H9 (cell line): ENCODE results near the gene FAM110A. TPM values are rescaled to one million over a fixed set of nuclear protein-coding genes. Genes with fewer than 3 reads are reported as not detected.

Experiments
- DNase-seq: peaks from one replicate; pipeline ENCODE4 v3.0.0-alpha.2; 2017
- H2AFZ ChIP-seq: one replicate; pipeline ENCODE4 v1.6.1; 2013; ENCODE audit warnings: mild to moderate bottlenecking, low read length, control low read depth, moderate library complexity
- H2AK5ac ChIP-seq: 2 replicates; pipeline ENCODE4 v1.6.1; 2013; ENCODE audit warnings: low read length, control low read depth, mixed read lengths; ENCODE audit not compliant: insufficient read length
- H2BK120ac ChIP-seq: one replicate; pipeline ENCODE4 v1.6.1; 2013; ENCODE audit warnings: low read depth, mild to moderate bottlenecking, low read length, control low read depth, inconsistent platforms; ENCODE audit not compliant: poor library complexity, severe bottlenecking
- H2BK12ac ChIP-seq: 2 replicates; pipeline ENCODE4 v1.6.1; 2013; ENCODE audit warnings: low read length, control low read depth, mixed read lengths, low read depth; ENCODE audit not compliant: insufficient read length
- H2BK15ac ChIP-seq: 2 replicates; pipeline ENCODE4 v1.6.1; 2013; ENCODE audit warnings: low read depth, low read length, control low read depth
- H2BK20ac ChIP-seq: one replicate; pipeline ENCODE4 v1.6.1; 2013; ENCODE audit warnings: low read depth, mild to moderate bottlenecking, low read length, control low read depth, inconsistent platforms; ENCODE audit not compliant: poor library complexity, severe bottlenecking
- H2BK5ac ChIP-seq: 2 replicates; pipeline ENCODE4 v1.6.1; 2013; ENCODE audit warnings: low read length, control low read depth, mixed read lengths; ENCODE audit not compliant: insufficient read length
- H3K14ac ChIP-seq: 2 replicates; pipeline ENCODE4 v1.6.1; 2013; ENCODE audit warnings: low read length, control low read depth; ENCODE audit not compliant: insufficient read depth
- H3K18ac ChIP-seq: 2 replicates; pipeline ENCODE4 v1.6.1; 2013; ENCODE audit warnings: low read depth, mild to moderate bottlenecking, mixed read lengths, low read length, control low read depth; ENCODE audit not compliant: insufficient read length
- H3K23ac ChIP-seq: 2 replicates; pipeline ENCODE4 v1.6.1; 2013; ENCODE audit warnings: low read length, control low read depth, mixed read lengths, low read depth; ENCODE audit not compliant: insufficient read length
- H3K23me2 ChIP-seq: 2 replicates; pipeline ENCODE4 v1.6.1; 2013; ENCODE audit warnings: low read depth, mild to moderate bottlenecking, mixed read lengths, low read length, control low read depth; ENCODE audit not compliant: insufficient read length, poor library complexity, severe bottlenecking
- H3K27ac ChIP-seq: 2 replicates; pipeline ENCODE4 v1.5.1; 2013; ENCODE audit warnings: low read length, control low read depth, mixed read lengths, low read depth; ENCODE audit not compliant: insufficient read length
- H3K27me3 ChIP-seq: 2 replicates; pipeline ENCODE4 v1.6.1; 2013; ENCODE audit warnings: low read length, control low read depth, inconsistent platforms; ENCODE audit not compliant: insufficient read depth
- H3K4ac ChIP-seq: 2 replicates; pipeline ENCODE4 v1.6.1; 2013; ENCODE audit warnings: low read depth, mild to moderate bottlenecking, control low read depth, inconsistent platforms, low read length, moderate library complexity
- H3K4me1 ChIP-seq: 2 replicates; pipeline ENCODE4 v1.6.1; 2013; ENCODE audit warnings: low read length, control low read depth, inconsistent platforms; ENCODE audit not compliant: insufficient read depth
- H3K4me2 ChIP-seq: 2 replicates; pipeline ENCODE4 v1.6.1; 2013; ENCODE audit warnings: low read length, control low read depth, mixed read lengths; ENCODE audit not compliant: insufficient read length, insufficient read depth
- H3K56ac ChIP-seq: 2 replicates; pipeline ENCODE4 v1.6.1; 2013; ENCODE audit warnings: low read depth, mild to moderate bottlenecking, mixed read lengths, low read length, control low read depth; ENCODE audit not compliant: insufficient read length
- H3K79me1 ChIP-seq: 2 replicates; pipeline ENCODE4 v1.6.1; 2013; ENCODE audit warnings: low read depth, mild to moderate bottlenecking, moderate library complexity, low read length, control low read depth, inconsistent platforms; ENCODE audit not compliant: insufficient read depth, poor library complexity, severe bottlenecking
- H3K79me2 ChIP-seq: 2 replicates; pipeline ENCODE4 v1.6.1; 2013; ENCODE audit warnings: low read length, control low read depth, inconsistent platforms; ENCODE audit not compliant: insufficient read depth
- H3K9ac ChIP-seq: 2 replicates; pipeline ENCODE4 v1.6.1; 2013; ENCODE audit warnings: low read length, control low read depth, mixed read lengths; ENCODE audit not compliant: insufficient read length; ENCODE audit errors: extremely low read depth
- H3K9me3 ChIP-seq: one replicate; pipeline ENCODE4 v1.6.1; 2013; ENCODE audit warnings: low read depth, low read length, inconsistent platforms; ENCODE audit not compliant: control insufficient read depth
- H3T11ph ChIP-seq: one replicate; pipeline ENCODE4 v1.6.1; 2013; ENCODE audit warnings: mild to moderate bottlenecking, low read length, control low read depth, inconsistent platforms
- H4K20me1 ChIP-seq: one replicate; pipeline ENCODE4 v1.6.1; 2013; ENCODE audit not compliant: control insufficient read depth, insufficient read length, insufficient read depth
- H4K5ac ChIP-seq: 2 replicates; pipeline ENCODE4 v1.6.1; 2013; ENCODE audit warnings: low read depth, mild to moderate bottlenecking, mixed read lengths, low read length, control low read depth; ENCODE audit not compliant: insufficient read length
- H4K8ac ChIP-seq: replicated peaks from 2 replicates; pipeline ENCODE4 v1.6.1; 2013; ENCODE audit warnings: low read length, control low read depth, mixed read lengths, low read depth; ENCODE audit not compliant: insufficient read length
- H4K91ac ChIP-seq: 2 replicates; pipeline ENCODE4 v1.6.1; 2013; ENCODE audit warnings: low read depth, mild to moderate bottlenecking, moderate library complexity, mixed read lengths, low read length, control low read depth; ENCODE audit not compliant: insufficient read length
- H3K27ac Mint-ChIP-seq, 3 experiments: 2 replicates in 2 of 3; 3 replicates in 1 of 3; pipeline ENCODE4 v1.8.0; 2020 to 2021; ENCODE audit warnings: mixed read lengths in 3 of 3, mild to moderate bottlenecking in 1 of 3, moderate library complexity in 1 of 3
- H3K27me3 Mint-ChIP-seq: 2 replicates; pipeline ENCODE4 v1.8.0; 2021; ENCODE audit warnings: low read depth, mild to moderate bottlenecking, moderate library complexity, mixed read lengths
- H3K36me3 Mint-ChIP-seq, 3 experiments: 2 replicates in 2 of 3; 3 replicates in 1 of 3; pipeline ENCODE4 v1.8.0; 2020 to 2021; ENCODE audit warnings: low read depth in 3 of 3, mixed read lengths in 3 of 3; ENCODE audit not compliant: insufficient read depth in 1 of 3
- H3K4me1 Mint-ChIP-seq, 2 experiments: 2 replicates each; pipeline ENCODE4 v1.8.0; 2020; ENCODE audit warnings: mixed read lengths in 2 of 2
- H3K4me3 Mint-ChIP-seq, 2 experiments: 2 replicates in 1 of 2; 3 replicates in 1 of 2; pipeline ENCODE4 v1.8.0; 2020 to 2021; ENCODE audit warnings: mild to moderate bottlenecking in 2 of 2, mixed read lengths in 2 of 2, moderate library complexity in 1 of 2
- H3K9me3 Mint-ChIP-seq, 2 experiments: 2 replicates in 1 of 2; 3 replicates in 1 of 2; pipeline ENCODE4 v1.8.0; 2020; ENCODE audit warnings: mild to moderate bottlenecking in 2 of 2, mixed read lengths in 2 of 2, moderate library complexity in 1 of 2
- WGBS: extraction: QIAGEN DNeasy Blood & Tissue Kit; methylation state at CpG from one replicate; pipeline ENCODE4 v1.1.7; 2013; ENCODE audit warnings: missing lambda C conversion rate, low lambda C conversion rate, mixed read lengths; ENCODE audit not compliant: insufficient read length; ENCODE audit errors: extremely low coverage; 5-methylcytosine and 5-hydroxymethylcytosine counted together
- total RNA-seq: library from RNA; stranded (reverse); gene quantifications from 2 replicates; pipeline ENCODE4 v1.2.1, GENCODE V29; 2021
- TF ChIP-seq, protein P1 (sequence below): fragments of 200-600 bp; sonication (generic); conservative IDR thresholded peaks from 3 replicates; pipeline ENCODE4 v1.8.0; 2021; ENCODE audit warnings: antibody characterized with exemption, mild to moderate bottlenecking

FAM110A gene
- total RNA-seq, 1 experiment from 2014 or later, result 10.3 TPM

DNA sequence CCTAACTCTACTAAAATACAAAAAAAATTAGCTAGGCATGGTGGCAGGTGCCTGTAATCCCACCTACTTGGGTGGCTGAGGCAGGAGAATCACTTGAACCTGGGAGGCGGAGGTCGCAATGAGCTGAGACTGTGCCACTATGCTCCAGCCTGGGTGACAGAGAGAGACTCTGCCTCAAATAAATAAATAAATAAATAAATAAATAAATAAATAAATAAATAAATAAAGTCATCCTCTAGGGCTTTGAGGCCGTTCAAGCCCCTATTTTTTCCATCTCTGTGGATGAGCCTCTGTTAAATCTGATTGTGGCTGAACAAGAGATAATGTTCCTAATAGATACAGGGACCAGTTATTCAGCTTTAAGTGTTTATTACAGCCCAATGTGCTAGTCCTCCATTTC, 31.8 kb upstream of the FAM110A start:
- no peak overlapping the region for H3K23ac ChIP-seq
- H2BK20ac ChIP-seq, result no peak overlapping the region
- no peak overlapping the region for H3K4me2 ChIP-seq
- DNase-seq, result no peak
- no peaks in the 10 kb centered on the region for H3K23me2 ChIP-seq
- H3K4ac ChIP-seq, result no peak overlapping the region
- no peak overlapping the region for H2AK5ac ChIP-seq
- peaks cover 3% of the 10 kb centered on the region; the same call in 1 of the 2 replicates for H3K4me1 ChIP-seq
- H3K9me3 Mint-ChIP-seq, result peaks cover 34 to 49% of the 10 kb centered on the region in 2 experiments
- no peaks in the 10 kb centered on the region for H3K79me1 ChIP-seq
- H3K36me3 Mint-ChIP-seq, result peaks cover 19 to 52% (median 31%) of the 10 kb centered on the region in 3 experiments
- H3K27ac Mint-ChIP-seq, result no peak overlapping the region
- H3K9me3 ChIP-seq, result no peaks in the 10 kb centered on the region
- no peak overlapping the region for H3K4me3 Mint-ChIP-seq
- no peaks in the 10 kb centered on the region for H4K20me1 ChIP-seq
- no peak overlapping the region for H4K8ac ChIP-seq
- H3K27me3 Mint-ChIP-seq, result peaks cover 7% of the 10 kb centered on the region
- WGBS, result no CpG with 5 or more reads among the region's 3 CpGs
- H3K9ac ChIP-seq, result no peak overlapping the region
- no peak overlapping the region for H2BK15ac ChIP-seq
- no peak overlapping the region for H3K27ac ChIP-seq
- H4K91ac ChIP-seq, result no peak overlapping the region
- H4K5ac ChIP-seq, result no peak overlapping the region
- H2AFZ ChIP-seq, result no peak overlapping the region
- H3K27me3 ChIP-seq, result no peaks in the 10 kb centered on the region
- H3K14ac ChIP-seq, result no peak overlapping the region
- no peak overlapping the region for H3K18ac ChIP-seq
- TF ChIP-seq, protein P1, sequence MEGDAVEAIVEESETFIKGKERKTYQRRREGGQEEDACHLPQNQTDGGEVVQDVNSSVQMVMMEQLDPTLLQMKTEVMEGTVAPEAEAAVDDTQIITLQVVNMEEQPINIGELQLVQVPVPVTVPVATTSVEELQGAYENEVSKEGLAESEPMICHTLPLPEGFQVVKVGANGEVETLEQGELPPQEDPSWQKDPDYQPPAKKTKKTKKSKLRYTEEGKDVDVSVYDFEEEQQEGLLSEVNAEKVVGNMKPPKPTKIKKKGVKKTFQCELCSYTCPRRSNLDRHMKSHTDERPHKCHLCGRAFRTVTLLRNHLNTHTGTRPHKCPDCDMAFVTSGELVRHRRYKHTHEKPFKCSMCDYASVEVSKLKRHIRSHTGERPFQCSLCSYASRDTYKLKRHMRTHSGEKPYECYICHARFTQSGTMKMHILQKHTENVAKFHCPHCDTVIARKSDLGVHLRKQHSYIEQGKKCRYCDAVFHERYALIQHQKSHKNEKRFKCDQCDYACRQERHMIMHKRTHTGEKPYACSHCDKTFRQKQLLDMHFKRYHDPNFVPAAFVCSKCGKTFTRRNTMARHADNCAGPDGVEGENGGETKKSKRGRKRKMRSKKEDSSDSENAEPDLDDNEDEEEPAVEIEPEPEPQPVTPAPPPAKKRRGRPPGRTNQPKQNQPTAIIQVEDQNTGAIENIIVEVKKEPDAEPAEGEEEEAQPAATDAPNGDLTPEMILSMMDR, result no peak
- no peak overlapping the region for H2BK12ac ChIP-seq
- H3K79me2 ChIP-seq, result no peaks in the 10 kb centered on the region
- H3K56ac ChIP-seq, result no peak overlapping the region
- no peak overlapping the region for H2BK5ac ChIP-seq
- peaks cover 8 to 11% of the 10 kb centered on the region in 2 experiments for H3K4me1 Mint-ChIP-seq
- H2BK120ac ChIP-seq, result no peak overlapping the region
- H3T11ph ChIP-seq, result no peak overlapping the region
